Frontal cortex (tissue), 4 donors: Measurements from ENCODE around the gene ENTPD2. TPM values are rescaled to one million over a fixed set of nuclear protein-coding genes. Genes with fewer than 3 reads are reported as not detected.
"Not testable (repeated sequence)": the region's sequence is repeated elsewhere in the genome, so short reads cannot be mapped to it uniquely, and the experiment has no call there.

Experiments
- DNase-seq, 2 donors: peaks; one replicate each; pipeline ENCODE4 v3.0.0; 2012; ENCODE audit warnings: low spot score in 2 of 2
- FAIRE-seq: peaks from 2 replicates; lab custom pipeline; 2012; peaks lifted over from hg19 to GRCh38; lab: Jason Lieb, UNC
- small RNA-seq: library from RNA; depleted of rRNA; stranded (forward); fragments of <200 nt; gene quantifications from one replicate; pipeline ENCODE3, GENCODE V24; 2014
- total RNA-seq: library from RNA; depleted of rRNA; stranded (reverse); fragments of >200 nt; gene quantifications from one replicate; pipeline ENCODE4 v1.2.3, GENCODE V29; 2014
- donor health status: control.
- donor health status: control.
- donor health status: control.

Gene ENTPD2
- total RNA-seq, 1 donor from 2014 or later, result 0.82 TPM

GRCh38 chr9:137007816-137008270 lies 46.0 kb downstream of the ENTPD2 start:
- no peak for FAIRE-seq
- DNase-seq, result no peak

GRCh38 chr9:137007108-137007815 lies 46.6 kb downstream of the ENTPD2 start:
- FAIRE-seq, result no peak
- no peak for DNase-seq

GRCh38 chr9:137006116-137007003 lies 47.5 kb downstream of the ENTPD2 start:
- DNase-seq (no peak), FAIRE-seq (no peak)

GRCh38 chr9:137004285-137004684 lies 49.6 kb downstream of the ENTPD2 start:
- DNase-seq, result not testable (repeated sequence)

GRCh38 chr9:137002646-137003041 lies 51.2 kb downstream of the ENTPD2 start:
- FAIRE-seq (no peak), DNase-seq (no peak)

More at GRCh38 chr9:137004285-137004684, 49.6 kb downstream of the ENTPD2 start:
- not testable (repeated sequence) for FAIRE-seq

GRCh38 chr9:137001857-137002645 lies 51.8 kb downstream of the ENTPD2 start:
- DNase-seq, result no peak
- no peak for FAIRE-seq

GRCh38 chr9:137000177-137000930 lies 53.5 kb downstream of the ENTPD2 start:
- FAIRE-seq, result no peak
- no peak for DNase-seq

Small RNA genes within 50 kb of the gene (small RNA-seq; reads per million reads assigned to genes)
- not detected for gene RF00153

Other genes with a start within 250 kb of the ENTPD2 start
- 35.1 TPM for gene RABL6, start 246.1 kb downstream of the ENTPD2 start, total RNA-seq
- gene AJM1, start 211.6 kb downstream of the ENTPD2 start, total RNA-seq, result 0.82 TPM
- 143 TPM for gene PHPT1, start 204.7 kb downstream of the ENTPD2 start, total RNA-seq
- gene MAMDC4, start 201.7 kb downstream of the ENTPD2 start, total RNA-seq, result 4.1 TPM
- gene EDF1, start 187.8 kb downstream of the ENTPD2 start, total RNA-seq, result 140 TPM
- 7.3 TPM for gene TRAF2, start 167.5 kb downstream of the ENTPD2 start, total RNA-seq
- gene FBXW5, start 109.3 kb downstream of the ENTPD2 start, total RNA-seq, result 62.4 TPM
- gene C8G, start 108.8 kb downstream of the ENTPD2 start, total RNA-seq, result not detected
- gene LCN12, start 101.8 kb downstream of the ENTPD2 start, total RNA-seq, result not detected
- 61.1 TPM for gene PTGDS, start 76.6 kb downstream of the ENTPD2 start, total RNA-seq
- gene LCNL1, start 71.1 kb downstream of the ENTPD2 start, total RNA-seq, result 0.82 TPM
- gene PAXX, start 61.6 kb downstream of the ENTPD2 start, total RNA-seq, result 13.5 TPM
- not detected for gene CLIC3, start 57.5 kb downstream of the ENTPD2 start, total RNA-seq
- 20.8 TPM for gene ABCA2, start 25.8 kb downstream of the ENTPD2 start, total RNA-seq
- not detected for gene FUT7, start 22.0 kb downstream of the ENTPD2 start, total RNA-seq
- gene NPDC1, start 7.9 kb downstream of the ENTPD2 start, total RNA-seq, result 16.3 TPM
- gene SAPCD2, start 16.5 kb upstream of the ENTPD2 start, total RNA-seq, result 1.2 TPM
- 0.41 TPM for gene UAP1L1, start 23.5 kb upstream of the ENTPD2 start, total RNA-seq
- gene MAN1B1, start 32.9 kb upstream of the ENTPD2 start, total RNA-seq, result 42.0 TPM
- gene DPP7, start 60.7 kb upstream of the ENTPD2 start, total RNA-seq, result 38.3 TPM
- gene GRIN1, start 85.1 kb upstream of the ENTPD2 start, total RNA-seq, result 29.8 TPM
- gene LRRC26, start 116.0 kb upstream of the ENTPD2 start, total RNA-seq, result 0.41 TPM
- not detected for gene TMEM210, start 118.0 kb upstream of the ENTPD2 start, total RNA-seq
- gene ANAPC2, start 134.5 kb upstream of the ENTPD2 start, total RNA-seq, result 22.4 TPM
- 24.5 TPM for gene SSNA1, start 134.6 kb upstream of the ENTPD2 start, total RNA-seq
- gene TPRN, start 146.7 kb upstream of the ENTPD2 start, total RNA-seq, result 6.1 TPM
- 34.2 TPM for gene TMEM203, start 151.6 kb upstream of the ENTPD2 start, total RNA-seq
- 3.3 TPM for gene NDOR1, start 151.6 kb upstream of the ENTPD2 start, total RNA-seq
- 0.82 TPM for gene RNF208, start 168.2 kb upstream of the ENTPD2 start, total RNA-seq
- gene CYSRT1, start 171.1 kb upstream of the ENTPD2 start, total RNA-seq, result under 0.01 TPM
- not detected for gene RNF224, start 173.4 kb upstream of the ENTPD2 start, total RNA-seq
- gene SLC34A3, start 176.8 kb upstream of the ENTPD2 start, total RNA-seq, result not detected
- gene TUBB4B, start 187.2 kb upstream of the ENTPD2 start, total RNA-seq, result 92.5 TPM
- not detected for gene STPG3, start 197.2 kb upstream of the ENTPD2 start, total RNA-seq
- 36.7 TPM for gene NELFB, start 201.3 kb upstream of the ENTPD2 start, total RNA-seq
- 0.41 TPM for gene TOR4A, start 223.7 kb upstream of the ENTPD2 start, total RNA-seq
- 3.7 TPM for gene NRARP, start 248.2 kb upstream of the ENTPD2 start, total RNA-seq